Left renal cortex interstitium (tissue), 4 donors: Measurements from ENCODE around the gene CAMK2G. TPM values are rescaled to one million over a fixed set of nuclear protein-coding genes. Genes with fewer than 3 reads are reported as not detected.

Experiments
- DNase-seq, 4 donors: peaks; one replicate each; pipeline ENCODE4 v3.0.0-alpha.2; 2013; ENCODE audit warnings: low read depth in 4 of 4, low spot score in 2 of 4, missing footprints in 1 of 4
- polyA plus RNA-seq, 4 donors: library from polyadenylated mRNA; unstranded; fragments of 120-200 nt; gene quantifications; one replicate each; pipeline ENCODE4 v1.2.1, GENCODE V29; 2013; ENCODE audit not compliant: insufficient read length in 4 of 4

Gene CAMK2G
- polyA plus RNA-seq, 4 donors: 19.9 to 34.8 (median 26.9) TPM

DNA sequence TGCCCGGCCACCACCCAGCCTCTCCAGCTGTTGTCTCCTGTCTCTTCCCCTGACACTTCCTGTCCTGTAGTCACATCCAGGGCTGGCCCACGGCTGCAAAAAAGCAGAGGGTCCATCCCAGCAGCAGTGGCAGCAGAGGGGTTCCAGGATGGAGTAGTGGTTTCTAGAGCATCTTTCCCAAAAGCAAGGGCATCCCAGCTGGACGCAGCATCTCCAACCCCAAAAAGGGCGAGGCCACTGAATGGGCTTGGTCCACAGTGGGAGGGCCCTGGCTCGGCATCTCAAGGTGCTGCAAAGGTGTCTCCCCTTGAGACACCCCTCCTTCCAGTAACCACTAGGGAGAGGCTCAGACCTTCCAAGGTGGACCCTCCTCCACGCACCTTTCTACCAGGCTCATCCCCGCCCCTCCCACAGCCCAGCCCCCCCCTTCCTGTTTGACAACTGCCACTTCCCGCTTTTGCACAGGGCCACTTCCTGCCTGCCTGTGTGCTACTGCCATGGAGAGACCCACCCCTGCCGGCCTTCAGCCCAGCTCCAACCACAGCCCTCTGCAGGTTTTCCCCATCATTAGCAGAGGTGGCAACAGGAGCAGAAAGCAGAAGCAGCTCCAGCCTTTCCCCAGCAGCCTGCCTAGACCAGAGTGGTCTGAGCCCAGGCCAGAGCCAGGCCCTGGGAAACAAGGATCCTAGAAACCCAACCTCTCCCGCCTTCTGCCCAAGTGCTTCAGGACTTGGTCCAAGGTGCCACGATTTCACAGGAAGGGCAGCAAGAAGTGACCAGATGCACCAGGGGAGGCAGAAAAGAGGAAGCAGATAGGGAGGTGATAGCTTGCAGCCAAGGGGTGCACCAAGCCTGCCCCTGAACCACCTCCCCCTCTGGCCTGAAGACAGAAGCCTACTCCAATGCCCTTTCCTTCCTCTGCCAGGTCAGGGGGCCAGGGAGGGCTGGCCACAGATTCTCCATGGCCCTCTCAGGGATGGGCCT is 8.6 kb downstream of the CAMK2G start:
- no peak for DNase-seq

DNA sequence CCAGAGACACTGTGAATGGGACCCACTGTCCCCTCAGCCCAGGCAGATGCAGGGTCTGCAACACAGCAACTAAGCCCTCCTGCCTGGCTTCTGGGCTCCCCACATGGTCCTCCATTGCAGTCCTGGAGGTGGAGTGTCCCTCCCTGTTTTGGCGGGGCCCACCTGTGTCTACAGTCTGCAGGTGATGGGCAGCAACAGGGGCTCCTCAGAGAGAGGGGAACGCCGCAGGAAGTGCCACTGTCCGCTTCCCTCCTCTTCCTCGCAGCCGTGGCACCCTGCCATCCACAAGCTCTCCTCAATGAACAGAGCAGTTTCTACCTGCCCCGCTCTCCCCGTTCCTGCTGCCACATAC is 9.3 kb downstream of the CAMK2G start:
- no peak for DNase-seq

DNA sequence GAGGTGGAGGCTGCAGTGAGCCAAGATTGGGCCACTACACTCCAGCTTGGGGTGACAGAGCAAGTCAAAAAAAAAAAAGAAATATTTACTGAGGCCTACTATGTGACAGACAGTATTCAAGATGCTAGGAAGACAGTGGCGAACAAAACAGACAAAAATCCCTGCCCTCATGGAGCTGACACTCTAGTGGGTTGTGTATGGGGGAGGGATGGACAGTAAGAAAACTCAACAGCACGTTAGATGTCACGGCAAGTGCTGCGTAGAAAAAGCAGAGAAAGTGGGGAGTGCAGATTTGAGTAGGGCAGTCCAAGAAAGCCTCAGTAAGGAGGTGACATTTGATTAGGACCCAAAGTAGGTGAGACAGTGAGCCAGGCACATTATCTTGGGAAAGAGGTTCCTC is 10.1 kb downstream of the CAMK2G start:
- no peak for DNase-seq

DNA sequence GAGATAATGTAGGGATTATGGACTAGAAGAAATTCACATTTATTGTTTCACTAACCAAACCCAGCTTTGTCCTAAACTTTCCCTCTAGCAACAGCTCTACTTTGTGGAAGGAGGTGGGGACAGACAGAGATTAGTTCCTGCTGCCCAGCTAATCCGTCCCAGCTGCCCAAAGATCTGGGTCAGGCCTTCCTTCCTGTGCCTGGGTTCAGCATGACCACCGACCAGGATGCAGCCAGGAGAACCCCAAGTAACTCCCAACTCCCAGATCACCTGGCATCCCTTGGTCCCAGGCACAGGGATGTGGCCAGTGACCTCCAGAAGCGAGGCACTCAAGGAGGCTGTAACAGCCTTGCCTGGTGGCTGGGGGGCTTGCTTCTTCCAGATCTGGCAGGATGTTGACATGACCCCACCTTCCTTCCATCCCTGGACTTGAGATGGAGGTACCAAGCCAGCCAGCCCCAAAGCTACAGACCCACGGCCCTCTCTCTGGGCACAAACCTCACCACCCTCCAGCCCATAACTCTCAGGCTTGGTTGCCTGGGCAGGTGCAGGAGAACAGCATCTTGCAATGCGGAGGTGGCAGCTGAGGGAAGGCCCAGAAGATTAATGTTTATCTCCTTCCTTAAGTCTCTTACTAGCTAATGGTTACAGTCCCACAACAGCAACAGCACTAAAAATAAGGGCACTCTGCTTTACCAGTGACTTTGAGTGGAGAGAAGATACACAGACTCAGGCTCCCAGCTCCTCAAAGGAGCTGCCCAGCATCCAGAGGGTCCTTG is 11.1 kb downstream of the CAMK2G start:
- DNase-seq: no peak

DNA sequence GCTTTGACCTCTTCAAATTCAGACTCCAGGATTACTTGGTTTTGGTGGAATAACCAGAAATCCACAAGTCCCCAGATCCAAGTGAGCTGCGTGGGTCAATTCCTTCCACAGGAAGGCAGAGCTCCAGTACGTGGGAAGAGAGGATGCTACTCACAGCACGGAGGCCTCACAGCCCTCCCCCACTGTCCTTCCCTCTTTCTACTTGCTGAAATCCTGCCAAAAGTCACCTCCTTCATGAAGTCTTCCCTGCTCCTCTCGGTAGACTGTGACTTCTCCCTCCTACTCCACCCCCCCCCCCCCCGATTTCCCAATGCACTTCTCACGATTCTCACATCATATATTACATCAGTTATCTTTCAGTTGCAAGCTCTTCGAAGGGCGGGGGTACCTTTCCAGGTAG is 12.3 kb downstream of the CAMK2G start:
- DNase-seq: no peak

DNA sequence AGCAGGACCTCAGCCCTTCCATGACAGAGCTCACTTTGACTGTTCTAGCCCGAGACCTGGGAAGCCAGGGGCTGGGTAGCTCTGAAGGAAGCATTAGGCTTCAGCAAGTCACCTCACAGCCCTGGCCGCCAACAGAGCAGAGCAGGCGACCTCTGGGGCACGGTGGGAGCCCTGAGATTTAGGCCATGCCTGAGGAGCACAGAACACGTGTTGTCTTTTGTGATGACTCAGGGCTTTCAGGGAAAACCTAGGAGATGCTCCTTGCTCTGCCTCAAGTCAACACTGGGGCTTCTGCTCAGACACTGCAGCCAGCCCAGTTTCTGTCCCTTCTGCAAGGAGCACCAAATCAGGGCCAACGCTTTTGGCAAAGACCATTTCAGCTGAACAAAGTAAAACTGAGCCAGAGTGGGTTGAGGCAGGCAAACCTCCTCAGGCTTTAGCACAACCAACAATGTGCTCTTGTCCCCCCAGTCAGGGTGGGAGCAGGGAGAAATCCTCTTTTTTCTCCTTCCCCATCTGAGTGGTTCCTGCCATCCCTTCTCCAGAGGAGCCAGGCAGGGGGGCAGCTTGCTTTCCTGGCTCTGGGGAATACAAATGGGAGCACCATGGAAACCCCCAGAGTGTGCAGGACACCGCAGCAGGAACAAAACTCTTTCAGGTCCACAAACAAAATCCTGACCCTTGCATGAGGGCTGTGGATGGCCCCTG is 14.4 kb downstream of the CAMK2G start:
- no peak for DNase-seq

DNA sequence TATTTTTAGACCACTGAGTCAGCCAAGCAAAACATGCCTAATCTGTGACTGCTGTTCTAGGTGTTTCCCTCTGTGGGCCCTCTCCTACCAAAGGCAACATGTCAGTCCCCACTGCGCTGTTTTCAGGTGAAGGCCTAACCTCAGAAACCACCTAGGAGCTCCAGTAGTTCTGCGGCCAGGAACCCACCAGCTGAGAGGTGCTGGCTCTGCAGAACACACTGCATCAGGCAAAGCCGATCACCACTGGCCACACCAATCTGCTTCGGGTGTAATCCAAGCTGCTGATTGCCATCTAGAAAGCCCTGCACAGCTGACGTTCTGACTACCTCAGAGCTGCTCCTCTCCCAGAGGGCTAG is 14.9 kb downstream of the CAMK2G start:
- no peak for DNase-seq

DNA sequence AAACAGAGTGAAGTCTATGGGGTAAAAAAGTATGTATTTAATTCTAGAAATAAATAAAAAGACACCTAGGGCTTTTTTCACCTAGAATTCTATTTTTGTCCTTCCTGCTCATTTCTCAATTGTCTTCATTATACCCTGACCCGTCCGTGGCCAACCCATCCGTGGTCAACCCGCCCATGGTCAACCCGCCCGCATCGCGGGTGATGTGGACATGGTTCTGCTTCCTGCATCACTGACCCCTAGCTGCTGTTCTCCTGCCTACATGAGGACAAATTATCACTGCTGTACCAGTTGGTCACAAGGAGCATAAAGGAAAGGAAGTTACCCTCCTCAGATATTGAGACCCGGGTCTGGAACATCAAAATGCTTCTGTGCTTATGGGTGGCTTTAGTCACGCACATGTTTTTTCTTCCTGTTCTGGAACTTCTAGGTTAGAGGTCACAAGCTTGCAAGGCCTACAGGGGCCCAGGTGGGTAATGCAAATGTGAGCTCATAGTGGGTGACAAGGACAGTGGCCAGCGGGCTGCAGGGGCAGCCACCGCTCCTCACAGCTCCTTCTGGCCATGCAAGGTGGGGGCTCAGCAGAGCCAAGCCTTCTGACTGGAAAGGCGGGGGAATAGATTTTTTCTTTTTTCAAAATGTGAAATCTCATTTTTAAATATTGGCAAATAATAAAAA is 15.5 kb downstream of the CAMK2G start:
- DNase-seq: no peak

DNA sequence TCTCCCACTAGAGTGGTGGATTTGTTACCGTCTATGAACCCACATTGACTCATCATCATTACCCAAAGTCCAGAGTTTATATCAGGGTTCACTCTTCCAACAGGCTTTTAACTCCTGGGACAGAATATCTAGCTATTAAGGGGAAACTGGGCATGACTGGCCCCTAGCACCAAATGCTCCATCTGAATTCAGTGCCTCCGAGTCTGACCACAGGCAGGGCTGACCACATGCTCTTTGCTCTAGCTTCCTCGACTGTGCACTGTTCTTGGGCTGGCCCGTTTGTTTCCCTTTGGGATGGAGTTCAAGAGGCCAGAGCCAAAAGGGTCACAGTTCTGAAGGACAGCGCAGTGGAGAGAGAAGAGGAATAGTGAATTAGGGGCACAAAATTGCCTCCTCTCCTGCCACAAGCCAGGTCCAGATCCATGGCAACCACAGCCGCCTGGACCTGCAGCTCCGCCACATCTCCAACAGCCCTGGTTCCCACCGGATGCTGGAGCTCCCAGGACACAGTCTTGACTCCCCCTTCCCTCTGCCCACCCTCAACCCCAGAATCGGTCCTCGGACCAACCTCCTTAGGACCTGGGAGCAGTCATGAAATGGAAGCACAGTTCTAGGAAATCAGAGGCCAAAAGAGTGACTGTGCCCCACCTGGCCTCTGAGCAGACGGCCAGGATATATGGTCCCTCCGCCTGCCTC is 16.2 kb downstream of the CAMK2G start:
- DNase-seq: no peak

DNA sequence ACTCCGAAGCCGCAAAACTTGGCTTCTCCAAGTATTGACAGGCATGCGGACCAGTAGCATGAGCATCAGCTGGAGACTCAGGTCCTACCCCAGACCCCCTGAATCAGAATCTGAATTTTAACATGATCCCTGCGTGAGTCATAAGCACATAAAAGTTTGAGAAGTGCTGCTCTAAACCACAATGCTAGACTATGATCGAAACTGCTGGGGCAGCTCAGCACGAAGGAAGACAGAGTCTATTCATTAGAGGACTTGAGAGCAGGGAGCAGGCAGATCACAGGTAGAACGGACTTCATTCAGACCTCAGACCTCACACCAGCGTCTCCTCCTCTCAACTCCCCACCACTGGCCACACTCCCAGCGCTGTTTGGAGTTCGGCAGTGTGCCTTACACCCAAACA is 16.9 kb downstream of the CAMK2G start:
- DNase-seq: no peak

DNA sequence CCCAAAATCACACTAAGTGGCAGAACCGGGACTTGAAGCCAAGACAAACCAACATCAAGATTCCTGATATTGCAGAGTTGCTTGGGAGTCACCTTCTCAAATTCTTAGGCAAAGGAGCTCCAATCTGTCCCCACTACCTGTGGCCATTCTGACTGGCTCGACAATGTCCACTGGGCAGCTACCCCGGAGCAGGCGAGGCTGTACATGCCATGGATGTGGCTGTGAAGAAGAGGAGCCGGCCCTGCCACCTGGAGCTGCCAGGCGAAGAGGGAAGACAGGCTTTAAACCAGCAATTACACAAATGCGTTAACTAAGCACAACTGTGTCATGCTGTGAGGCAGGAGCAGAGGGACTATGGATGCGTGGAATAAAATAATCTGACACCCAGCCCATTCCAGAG is 18.1 kb downstream of the CAMK2G start:
- no peak for DNase-seq

DNA sequence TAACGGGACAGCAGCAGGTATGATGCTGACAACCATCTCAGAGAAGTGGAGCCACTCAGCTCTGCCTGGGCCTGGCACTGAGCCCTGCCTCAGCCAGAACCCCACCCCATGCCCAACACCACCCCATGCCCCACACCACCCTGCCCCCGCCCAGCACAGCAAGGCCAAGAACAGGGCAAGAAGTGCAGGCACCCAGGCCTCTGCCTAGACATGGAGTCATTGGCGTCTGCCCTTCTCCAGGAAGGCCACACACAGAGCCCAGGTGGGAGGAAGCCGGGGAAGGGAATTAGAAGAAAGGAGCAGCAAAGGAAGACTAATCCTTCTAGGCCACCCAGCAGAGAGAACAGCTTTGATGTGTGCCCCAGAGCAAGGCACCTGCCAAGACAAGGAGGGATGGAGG is 18.9 kb downstream of the CAMK2G start:
- DNase-seq: no peak

DNA sequence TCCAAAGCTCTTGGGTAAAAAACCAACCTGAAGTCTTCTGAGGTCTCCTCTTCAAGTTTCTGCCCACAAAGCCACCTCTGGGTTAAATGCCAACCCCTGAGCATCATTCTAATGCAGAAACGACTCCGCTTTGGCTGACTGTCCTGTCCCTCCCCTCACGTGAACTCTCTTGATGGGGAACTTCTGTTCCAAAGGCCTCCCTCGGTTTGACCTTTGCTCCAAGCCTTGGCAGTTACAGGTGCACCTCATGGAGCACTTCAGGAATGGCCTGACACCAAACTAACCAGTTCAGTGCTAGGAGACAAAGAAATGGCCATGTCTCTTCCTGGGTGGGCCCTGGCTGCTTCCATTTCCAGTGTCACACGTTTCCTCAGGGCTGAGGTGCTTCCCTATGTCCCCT is 20.0 kb downstream of the CAMK2G start:
- DNase-seq: no peak

DNA sequence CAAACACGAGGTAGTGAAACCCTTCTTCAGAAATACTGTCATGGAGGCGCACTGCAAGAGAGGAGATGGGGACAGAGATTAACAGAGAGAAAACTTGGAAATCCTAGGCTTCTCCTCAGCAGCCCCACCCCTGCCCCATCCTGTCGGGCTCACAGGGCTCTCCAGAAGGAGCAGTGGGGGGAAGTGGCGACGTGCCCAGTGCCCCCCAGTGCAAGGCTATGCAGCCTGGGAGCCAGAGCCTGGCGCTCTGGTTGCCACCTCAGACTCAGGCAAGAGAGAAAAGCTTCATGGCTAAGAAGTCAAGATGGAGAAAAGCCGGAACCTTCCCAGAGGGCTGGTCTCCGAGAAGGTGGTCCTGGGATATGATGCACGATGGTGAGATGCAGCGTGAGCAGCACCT is 21.2 kb downstream of the CAMK2G start:
- DNase-seq: no peak

DNA sequence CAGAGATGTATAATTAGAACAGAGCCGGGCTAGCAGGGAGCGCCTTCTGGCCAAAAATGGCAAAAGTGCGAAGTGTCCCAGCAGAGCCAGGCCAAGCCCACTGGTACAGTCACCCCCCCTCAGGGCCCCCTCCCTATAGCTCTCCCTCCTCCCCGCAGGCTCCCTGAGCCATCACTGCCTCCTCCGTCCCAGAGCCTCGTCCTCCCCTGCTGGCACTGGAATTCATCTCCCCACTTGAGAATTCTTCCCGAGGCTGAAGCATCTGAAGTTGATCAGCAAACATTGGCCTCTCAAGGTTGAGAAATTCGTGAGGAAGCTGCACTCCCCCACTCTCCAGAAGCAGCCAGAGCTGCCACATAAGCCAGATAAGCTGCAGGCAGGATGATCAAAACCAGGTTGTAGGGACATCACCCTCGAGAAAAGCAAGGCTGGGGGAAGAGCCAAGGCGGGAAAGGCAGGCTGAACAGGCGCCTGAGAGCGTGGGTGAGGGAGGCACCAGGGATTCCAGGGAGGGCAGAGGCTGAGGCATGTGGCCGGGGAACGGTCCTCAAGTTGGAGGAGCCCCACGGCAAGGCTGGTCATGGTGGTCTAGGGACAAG is 23.4 kb downstream of the CAMK2G start:
- DNase-seq: no peak

DNA sequence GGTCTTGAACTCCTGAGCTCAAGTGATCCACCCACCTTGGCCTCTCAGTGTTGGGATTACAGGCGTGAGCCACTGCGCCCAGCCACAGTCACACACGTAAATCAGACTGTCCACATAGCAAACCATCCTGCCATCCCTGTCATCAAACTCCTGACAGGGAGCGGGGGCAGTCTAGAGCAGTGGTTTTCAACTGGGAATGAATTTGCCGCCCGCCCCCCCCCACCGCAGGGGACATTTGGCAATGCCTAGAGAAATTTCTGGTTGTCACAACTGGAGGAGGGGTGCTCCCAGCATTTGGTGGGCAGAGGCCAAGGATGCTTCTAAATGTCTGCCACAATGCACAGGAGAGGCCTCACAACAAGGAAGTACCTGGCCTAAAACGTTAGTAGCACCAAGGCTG is 24.1 kb downstream of the CAMK2G start:
- DNase-seq: no peak

DNA sequence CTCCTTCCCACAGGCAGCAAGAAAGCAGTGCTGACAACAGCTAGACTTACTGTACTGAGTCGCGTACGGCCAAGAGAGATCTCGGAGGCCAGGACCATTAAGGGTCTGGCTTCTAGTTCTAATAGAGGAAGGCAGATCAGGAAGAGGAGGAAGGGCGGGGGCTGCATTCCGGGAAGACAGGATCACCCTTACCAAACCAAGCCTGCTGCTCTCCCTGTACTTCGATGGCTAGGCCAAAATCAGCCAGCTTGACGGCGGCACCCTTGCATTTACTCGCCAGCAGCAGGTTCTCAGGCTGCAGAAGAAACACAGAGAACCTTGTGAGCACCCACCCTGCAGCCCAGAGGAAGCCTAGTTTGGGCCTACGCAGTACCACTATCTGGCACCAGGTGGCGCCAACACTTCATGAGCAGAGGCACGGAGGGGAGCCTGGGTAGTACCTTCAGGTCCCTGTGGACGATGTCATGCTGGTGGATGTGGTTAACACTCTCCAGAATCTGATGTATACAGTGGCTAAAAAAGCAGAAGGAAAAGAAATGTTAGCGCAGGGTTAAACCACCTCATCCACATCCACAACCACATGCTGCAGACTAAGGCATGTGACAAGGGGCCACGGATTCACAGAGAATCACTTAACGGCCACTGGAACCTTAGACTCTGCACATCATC is 25.4 kb downstream of the CAMK2G start:
- peak; percentile 31 to 61 (median 47) for DNase-seq

DNA sequence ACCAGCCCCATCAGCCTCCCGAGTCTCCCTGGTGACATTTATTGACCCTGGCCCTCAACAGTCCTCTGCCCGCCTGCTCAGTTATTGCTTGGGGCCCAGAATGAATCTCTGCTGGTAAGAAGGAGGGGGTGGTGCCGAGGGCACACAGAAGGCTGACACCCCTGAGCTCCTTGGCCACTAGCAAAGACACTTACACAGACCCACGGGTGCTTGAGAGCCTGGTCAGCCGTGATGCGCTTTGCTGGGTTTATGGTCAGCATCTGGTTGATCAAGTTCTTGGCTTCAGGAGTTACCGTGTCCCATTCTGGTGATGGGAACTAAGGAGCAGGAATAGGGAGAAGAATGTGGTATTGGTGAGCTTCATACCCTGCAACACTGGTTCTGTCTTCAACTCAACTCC is 27.3 kb downstream of the CAMK2G start:
- no peak for DNase-seq

DNA sequence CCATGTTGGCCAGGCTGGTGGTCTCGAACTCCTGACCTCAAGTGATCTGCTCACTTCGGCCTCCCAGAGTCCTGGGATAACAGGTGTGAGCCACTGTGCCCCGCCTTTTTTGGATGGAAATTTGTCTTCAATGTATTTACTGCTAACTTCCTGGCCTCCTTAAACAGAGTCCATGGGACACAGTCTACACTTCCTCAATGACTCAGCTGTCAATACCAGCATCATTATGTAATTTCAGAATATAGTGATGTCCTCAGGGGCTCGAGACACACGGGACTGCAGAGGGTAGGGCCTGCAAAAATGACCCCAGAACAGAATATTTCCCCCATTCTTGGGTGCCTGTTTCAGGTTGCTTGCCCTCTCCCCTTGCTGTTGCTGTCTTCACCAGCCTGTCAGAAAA is 31.1 kb downstream of the CAMK2G start:
- DNase-seq: no peak
